Effector CD8-positive, alpha-beta T cell (primary cell): Measurements from ENCODE around the gene CENPX.
"Not testable (repeated sequence)": the region's sequence is repeated elsewhere in the genome, so short reads cannot be mapped to it uniquely, and the experiment has no call there.

Source experiments
- DNase-seq: peaks from one replicate; lab custom pipeline; 2025; lab: John Stamatoyannopoulos, UW

CENPX gene

GRCh38 chr17:81998691-81999438, 23.8 kb downstream of the CENPX start:
- no peak for DNase-seq

DNA sequence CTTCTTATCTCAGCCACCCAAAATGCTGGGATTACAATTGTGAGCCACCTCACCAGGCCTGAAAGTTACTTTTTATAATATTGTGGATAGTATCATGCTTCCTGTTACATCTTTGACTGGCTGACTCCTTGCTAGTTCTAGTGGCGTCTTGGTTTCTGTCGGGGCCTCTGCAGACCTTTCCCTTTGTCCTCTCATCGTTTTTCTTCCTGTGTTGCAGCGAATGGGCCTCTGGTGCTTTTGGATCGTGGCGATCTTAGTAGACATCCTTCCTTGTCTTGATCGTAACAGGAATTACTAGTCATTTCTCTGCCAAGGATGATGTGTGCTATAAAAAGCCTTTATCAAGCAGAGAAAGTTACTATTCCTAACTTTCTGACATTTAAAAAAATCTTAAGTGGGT, 24.5 kb downstream of the CENPX start:
- DNase-seq, result no peak

GRCh38 chr17:81996757-81997441, 25.8 kb downstream of the CENPX start:
- no peak for DNase-seq

GRCh38 chr17:81996232-81996756, 26.4 kb downstream of the CENPX start:
- no peak for DNase-seq

DNA sequence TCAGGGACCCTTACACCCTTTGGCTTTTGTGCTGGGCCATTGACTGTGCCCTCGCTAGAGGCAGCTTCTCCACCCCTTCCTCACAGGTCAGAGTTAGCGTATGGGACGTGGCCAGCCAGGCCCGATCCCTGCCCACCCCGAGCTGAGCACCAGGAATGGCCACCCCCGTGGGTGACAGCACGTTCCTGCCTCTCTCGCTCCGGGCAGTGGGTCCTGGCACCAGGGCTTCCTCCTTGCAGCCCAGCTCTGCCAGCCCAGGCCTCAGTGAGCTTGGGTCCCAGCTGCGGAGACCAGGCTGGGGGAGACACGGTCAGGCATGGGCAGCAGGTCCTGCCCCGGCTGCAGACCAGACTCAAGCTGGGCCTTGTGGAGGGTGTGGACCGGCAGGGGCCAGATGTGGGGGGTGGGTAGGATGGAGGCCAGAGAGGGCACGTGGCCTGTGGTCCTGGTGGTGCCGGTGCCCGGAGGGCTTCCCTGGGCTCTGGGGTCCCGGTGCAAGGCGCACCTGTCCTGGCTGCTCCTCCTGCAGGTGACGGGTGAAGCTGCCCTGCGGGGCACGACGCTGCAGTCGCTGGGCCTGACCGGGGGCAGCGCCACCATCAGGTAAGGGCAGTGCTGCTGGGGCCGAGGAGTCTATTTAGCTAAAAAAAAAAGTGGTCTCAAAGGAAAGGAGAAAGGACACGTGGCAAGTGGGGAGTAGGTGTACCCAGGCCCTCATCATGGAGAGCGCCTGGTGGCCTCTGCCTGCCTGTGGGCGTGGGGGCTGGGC, 27.0 kb downstream of the CENPX start:
- no peak for DNase-seq

- DNase-seq, result no peak
These were observed 27.9 kb downstream of the CENPX start for GRCh38 chr17:81994593-81995462.

DNA sequence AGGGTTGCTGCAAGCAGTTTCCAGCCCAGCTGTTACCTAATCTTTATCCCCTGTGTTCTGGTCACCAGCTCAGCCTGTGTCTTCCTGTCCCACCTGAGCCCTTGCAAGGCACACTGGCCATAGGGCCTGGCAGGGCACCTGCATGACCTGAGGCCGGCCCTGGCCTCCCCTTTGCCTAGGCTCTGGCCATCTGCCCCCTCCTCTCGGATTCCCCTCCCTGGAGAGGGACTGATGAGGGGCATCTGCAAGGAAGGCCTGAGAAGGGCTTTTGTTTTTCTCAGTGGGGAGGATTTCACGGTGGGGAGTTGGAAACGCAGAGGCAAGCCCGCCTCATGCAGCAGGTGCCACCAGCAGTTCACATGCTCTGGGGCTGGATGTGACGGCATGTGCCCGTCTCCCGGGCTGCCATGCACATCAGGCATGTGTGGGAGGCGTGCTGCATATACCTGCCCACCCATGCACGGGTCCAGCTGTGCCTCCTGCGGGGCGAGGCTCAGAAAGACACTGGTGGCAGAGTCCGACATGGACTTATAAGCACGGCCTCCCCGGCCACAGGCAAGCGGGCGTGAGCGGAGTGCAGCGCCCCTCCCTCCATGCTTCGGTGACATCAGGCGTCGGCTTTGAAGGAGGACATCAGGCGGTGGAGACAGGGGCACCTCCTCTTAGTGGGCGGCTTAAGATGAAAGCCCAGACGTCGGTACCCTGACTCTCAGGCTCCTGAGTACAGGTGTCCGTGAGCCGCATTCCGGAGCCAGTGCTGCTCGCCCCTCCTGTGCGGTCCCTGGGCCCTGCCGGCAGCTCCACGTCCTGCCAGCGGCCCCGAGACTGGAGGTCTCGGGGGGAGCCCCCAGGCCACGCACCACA, 28.7 kb downstream of the CENPX start:
- no peak for DNase-seq

DNA sequence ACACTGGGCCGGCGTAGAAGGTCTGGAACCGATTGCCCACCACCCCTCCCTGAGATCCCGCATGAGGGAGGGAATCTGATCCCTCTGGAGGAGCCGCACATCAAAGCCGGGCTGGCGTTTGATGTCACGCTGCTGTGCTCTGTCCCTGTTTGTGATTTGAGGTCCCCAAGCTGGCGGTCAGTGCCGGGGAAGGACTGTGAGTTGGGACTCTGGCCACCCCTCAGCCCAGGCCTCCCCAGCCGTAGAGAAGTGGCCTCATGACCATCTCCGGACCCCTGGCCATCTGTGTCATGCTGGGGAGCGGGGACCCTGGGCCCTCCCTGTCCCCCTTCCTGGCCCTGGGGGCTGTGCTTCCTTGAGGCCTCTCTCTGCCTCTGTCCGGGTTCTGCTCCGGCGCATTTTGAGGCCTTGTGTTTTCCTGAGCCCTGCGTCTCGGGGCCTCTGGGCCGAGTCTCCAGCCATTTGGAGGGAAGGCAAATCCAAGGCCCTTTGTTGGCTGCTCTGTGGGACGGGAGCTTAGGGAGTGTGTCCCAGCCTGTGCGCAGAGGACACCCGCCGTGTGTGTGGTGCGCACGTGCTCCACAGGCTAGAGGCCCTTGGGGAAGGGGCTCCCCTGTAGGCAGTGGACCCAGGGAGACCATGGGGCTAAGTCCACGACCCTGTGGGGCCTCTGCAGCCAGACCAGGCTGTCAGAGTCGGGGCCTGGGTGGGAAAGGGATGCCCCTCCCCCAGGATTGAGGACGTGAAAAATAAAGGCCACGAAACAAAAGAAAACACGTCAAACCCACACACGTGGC, 30.2 kb downstream of the CENPX start:
- DNase-seq, result no peak

- DNase-seq, result no peak
These were observed 30.9 kb downstream of the CENPX start for GRCh38 chr17:81991684-81992305.

DNA sequence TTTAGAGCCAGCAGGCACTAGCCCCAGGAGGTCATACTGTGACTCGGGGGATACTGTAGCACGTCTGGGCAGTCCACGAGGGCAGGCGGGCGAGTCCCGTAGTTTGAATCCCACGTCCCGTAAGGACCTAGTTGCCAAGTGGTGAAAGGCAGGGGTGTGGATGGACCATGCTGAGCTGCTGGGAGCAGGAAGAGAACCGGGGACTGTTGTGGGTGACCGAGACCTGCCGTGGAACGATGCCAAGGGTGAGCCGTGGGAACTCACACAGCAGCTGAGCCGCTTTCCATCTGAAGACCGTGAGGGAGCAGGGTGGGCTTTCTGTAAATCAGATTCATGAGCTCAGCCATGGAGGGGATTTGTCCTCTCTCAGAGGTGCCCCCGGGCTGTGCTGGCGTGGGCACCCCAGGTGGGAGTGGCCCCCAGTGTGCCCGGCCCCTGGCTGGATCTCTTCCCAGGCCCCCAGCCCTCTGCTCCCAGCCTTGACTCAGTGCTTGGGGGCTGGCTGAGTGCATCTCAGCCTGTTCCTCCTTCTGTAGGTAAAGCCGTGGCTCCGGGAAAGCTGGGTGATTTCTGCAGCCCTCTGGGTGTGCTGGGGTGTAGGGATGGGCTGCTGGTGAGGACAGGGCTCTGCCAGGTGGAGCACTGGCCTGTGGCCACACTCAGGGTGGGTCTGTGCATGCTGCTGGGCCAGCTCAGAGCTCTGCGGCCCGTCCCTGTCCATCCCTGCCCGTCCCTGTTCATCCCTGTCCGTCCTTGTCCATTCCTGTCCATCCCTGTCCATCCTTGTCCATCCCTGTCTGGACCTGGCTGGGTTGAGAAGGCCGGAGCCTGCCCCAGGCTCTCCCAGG, 31.6 kb downstream of the CENPX start:
- no peak for DNase-seq

- DNase-seq, result no peak
These were observed 35.4 kb downstream of the CENPX start for GRCh38 chr17:81987161-81987770.

- DNase-seq, result no peak
These were observed 36.1 kb downstream of the CENPX start for GRCh38 chr17:81986606-81987005.

DNA sequence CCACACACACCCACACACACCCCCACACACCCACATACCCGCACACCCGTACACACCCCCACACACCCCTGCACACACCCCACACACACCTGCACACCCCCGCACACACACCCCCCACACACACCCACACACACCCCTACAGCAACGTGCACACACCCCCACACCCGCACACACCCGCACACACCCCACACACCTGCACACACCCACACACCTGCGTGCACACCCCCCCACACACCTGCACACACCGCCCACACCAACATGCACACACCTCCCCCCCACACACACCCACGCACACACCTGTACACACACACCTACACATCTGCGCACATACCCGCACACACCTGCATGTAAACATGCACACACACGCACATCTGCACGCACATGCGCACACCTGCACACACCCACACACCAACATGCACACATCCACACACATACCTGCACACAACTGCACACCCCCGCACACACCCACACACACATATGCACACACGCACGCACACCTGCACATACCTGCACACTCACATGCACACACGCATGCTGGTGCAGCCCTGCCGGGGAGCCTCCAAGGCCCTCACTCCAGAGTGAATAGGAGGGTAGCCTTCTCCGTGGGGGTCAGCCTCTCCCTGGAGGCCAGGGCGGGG, 37.8 kb downstream of the CENPX start:
- no peak for DNase-seq

- DNase-seq, result no peak
These were observed 38.9 kb downstream of the CENPX start for GRCh38 chr17:81983639-81984373.

DNA sequence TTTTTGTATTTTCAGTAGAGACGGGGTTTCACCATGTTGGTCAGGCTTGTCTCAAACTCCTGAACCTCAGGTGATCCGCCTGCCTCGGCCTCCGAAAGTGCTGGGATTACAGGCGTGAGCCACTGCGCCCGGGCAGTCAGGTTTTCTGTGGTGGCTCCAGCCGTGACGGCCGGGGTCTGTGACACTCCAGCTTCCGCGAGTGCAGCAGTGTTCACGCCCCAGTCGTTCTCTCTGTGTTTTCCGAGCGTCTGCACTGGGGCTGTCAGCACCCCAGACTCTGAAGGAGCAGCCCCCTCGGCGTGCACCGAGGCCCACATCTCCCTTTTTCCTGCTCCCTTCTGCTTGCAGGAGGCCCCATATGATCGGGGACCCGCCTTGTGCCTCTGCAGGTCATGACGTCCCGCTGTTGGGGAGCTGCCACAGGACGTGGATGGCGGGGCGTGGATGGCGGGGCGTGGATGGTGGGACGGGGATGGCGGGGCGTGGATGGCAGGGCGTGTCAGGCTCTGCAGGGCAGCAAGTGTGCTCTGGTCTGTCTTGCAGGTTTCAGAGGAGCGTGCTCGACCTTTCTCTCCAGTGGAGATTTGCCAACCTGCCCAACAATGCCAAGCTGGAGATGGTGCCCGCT, 39.6 kb downstream of the CENPX start:
- no peak for DNase-seq

DNA sequence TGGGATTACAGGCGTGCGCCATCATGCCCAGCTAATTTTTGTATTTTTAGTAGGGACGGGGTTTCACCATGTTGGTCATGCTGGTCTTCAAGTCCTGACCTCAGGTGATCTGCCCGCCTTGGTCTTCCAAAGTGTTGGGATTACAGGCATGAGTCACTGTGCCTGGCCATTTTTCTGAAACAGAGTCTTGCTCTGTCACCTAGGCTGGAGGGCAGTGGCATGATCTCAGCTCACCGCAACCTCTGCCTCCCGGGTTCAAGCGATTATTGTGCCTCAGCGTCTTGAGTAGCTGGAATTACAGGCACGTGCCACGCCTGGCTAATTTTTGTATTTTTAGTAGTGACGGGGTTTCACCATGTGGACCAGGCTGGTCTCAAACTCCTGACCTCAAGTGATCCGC, 41.2 kb downstream of the CENPX start:
- not testable (repeated sequence) for DNase-seq
